GM21526 (cell line): ENCODE results near the gene NDE1.

Experiments used
- ATAC-seq: cut with Tn5 transposase; IDR thresholded peaks from one replicate; pipeline ENCODE4 v1.9.1; 2021; ENCODE audit warnings: moderate library complexity; ENCODE audit not compliant: unreplicated experiment, low FRiP score

NDE1 gene

GRCh38 chr16:15757630-15758251 lies 107.7 kb downstream of the NDE1 start:
- ATAC-seq, result no peak

GRCh38 chr16:15759070-15759469 lies 109.0 kb downstream of the NDE1 start:
- no peak for ATAC-seq

GRCh38 chr16:15760129-15760528 lies 110.1 kb downstream of the NDE1 start:
- ATAC-seq, result no peak

- ATAC-seq, result no peak
These were observed 114.1 kb downstream of the NDE1 start for GRCh38 chr16:15764112-15764511.

- ATAC-seq, result no peak
These were observed 115.1 kb downstream of the NDE1 start for GRCh38 chr16:15765116-15765515.

GRCh38 chr16:15765880-15766279 lies 115.8 kb downstream of the NDE1 start:
- no peak for ATAC-seq

GRCh38 chr16:15766918-15767317 lies 116.9 kb downstream of the NDE1 start:
- ATAC-seq, result no peak

GRCh38 chr16:15768201-15768600 lies 118.2 kb downstream of the NDE1 start:
- no peak for ATAC-seq

GRCh38 chr16:15769239-15769638 lies 119.2 kb downstream of the NDE1 start:
- ATAC-seq, result no peak

- no peak for ATAC-seq
These were observed 120.1 kb downstream of the NDE1 start for GRCh38 chr16:15770107-15770506.

- ATAC-seq, result no peak
These were observed 120.5 kb downstream of the NDE1 start for GRCh38 chr16:15770512-15770911.

- ATAC-seq, result no peak
These were observed 121.6 kb downstream of the NDE1 start for GRCh38 chr16:15771694-15772093.

- no peak for ATAC-seq
These were observed 122.7 kb downstream of the NDE1 start for GRCh38 chr16:15772579-15773293.

GRCh38 chr16:15773968-15774367 lies 123.9 kb downstream of the NDE1 start:
- ATAC-seq, result no peak

- ATAC-seq, result no peak
These were observed 125.2 kb downstream of the NDE1 start for GRCh38 chr16:15775209-15775608.

GRCh38 chr16:15775663-15776304 lies 125.7 kb downstream of the NDE1 start:
- no peak for ATAC-seq
